ENCODE measurements around the gene LDHD.

LDHD gene

GRCh38 chr16:75079346-75079926, 37.1 kb downstream of the LDHD start:
- no peak for DNase-seq

DNA sequence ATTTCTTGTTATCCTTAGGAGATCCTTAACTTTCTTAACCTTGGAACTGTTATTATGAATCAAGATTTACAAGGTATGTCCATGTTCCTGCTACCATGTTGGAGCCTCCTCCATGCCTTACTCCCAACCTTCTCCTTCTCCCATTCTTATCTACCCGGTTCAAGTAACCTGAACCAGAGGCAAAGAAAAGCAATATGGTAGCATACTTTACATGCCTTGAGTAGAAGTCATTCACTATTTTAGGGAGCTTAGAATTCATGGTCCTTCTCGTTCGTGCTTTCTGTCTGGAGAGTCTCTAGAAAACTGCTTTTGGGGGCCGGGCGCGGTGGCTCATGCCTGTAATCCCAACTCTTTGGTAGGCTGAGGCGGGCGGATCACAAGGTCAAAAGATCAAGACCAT, 37.7 kb downstream of the LDHD start:
- DNase-seq, result no peak

DNA sequence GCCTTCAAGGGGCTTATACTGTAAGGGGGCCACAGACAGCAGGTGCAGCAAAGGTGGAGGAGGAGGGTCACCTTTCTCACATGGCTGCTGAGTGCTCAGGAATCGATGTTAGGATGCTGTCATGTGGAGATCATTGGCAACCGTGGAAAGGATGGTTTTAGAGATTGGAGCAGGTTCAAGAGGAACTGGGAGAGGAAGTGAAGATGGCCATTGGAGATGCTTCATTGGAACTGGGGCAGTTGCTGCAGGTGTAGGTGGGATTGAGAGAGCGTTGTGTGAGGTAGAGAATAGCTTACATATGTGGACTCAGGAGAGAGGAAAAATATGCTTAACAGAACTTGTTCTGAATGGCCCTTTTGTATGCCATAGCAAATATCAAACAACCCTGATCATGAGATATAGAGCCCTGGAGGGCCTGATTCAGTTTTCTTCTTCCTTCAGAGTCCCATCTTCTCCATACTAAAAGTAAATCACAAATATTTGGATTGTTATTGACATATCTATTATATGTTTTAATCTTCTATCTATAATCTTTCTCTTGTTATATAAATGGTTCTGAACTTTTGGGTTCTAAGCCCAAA, 40.8 kb downstream of the LDHD start:
- no peak for DNase-seq

- no peak for DNase-seq
Observed at GRCh38 chr16:75074920-75075687, 41.5 kb downstream of the LDHD start.

GRCh38 chr16:75074304-75074793, 42.2 kb downstream of the LDHD start:
- no peak for DNase-seq

DNA sequence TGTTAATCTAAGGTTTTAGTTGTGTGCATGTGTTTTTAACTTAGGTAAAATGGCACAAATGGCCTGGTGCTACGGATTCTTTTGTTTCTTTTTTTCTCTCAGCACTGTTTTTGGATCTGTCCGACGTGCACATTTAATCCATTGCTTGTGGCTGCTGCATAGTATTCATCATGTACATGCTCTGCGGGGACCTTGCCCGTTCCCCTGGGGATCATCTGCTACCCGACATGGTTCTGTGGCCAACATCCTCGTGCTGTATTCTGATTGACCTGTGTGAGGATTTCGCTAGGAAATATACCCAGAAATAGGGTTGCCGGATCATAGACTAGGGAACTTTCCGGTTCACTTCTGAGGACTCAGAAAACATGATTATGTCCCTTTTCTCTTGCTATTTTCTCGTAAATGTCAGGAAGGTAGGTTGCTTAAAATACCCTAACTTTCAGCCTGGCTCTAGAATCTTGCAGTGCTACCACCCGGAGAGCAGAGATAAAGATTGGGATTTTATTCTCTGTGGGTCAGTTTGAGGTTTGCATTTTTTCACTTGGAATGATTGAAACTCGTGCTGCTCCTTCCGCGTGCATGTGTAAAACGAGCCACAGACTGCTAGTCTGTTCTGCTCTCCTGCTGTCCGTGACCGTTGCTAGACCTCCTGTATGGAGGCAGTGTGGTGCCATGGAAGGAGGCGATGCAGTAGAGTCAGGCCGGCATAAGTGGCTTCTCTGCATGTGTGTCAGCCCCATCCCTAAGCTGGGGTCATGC, 42.9 kb downstream of the LDHD start:
- DNase-seq, result no peak

DNA sequence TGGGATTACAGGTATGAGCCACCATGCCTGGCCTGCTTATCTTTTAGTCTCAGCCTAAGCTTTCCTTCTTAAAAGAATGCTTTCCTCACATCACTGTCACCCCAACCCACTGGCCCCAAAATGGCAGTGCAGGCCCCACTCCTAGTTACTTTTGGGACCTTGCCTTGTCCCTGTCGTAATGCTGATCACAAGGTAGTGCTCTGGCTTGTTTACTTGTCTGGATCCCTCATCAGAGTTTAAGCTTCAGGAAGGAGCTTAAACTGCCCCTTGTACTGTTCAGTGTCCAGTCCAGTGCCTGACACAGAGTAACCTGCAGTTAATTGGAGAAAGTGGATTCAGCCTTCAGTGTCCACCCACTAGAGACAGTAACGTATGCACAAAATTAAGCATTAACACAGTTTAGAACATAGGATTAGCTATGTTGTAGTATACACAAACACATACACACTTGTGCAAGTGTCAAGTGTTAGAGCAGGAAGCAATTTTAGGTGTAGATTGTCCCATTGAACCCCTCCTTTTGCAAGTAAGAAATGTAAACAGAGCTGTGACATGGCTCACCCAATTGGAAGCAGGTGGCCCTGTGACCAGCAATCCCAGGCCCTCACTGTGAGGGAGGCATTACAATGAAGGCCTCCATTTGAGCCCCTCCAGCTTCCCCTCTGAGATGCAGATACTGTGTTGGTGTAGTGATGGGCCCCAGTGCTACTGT, 44.2 kb downstream of the LDHD start:
- DNase-seq, result no peak

GRCh38 chr16:75071621-75072020, 45.0 kb downstream of the LDHD start:
- no peak for DNase-seq

DNA sequence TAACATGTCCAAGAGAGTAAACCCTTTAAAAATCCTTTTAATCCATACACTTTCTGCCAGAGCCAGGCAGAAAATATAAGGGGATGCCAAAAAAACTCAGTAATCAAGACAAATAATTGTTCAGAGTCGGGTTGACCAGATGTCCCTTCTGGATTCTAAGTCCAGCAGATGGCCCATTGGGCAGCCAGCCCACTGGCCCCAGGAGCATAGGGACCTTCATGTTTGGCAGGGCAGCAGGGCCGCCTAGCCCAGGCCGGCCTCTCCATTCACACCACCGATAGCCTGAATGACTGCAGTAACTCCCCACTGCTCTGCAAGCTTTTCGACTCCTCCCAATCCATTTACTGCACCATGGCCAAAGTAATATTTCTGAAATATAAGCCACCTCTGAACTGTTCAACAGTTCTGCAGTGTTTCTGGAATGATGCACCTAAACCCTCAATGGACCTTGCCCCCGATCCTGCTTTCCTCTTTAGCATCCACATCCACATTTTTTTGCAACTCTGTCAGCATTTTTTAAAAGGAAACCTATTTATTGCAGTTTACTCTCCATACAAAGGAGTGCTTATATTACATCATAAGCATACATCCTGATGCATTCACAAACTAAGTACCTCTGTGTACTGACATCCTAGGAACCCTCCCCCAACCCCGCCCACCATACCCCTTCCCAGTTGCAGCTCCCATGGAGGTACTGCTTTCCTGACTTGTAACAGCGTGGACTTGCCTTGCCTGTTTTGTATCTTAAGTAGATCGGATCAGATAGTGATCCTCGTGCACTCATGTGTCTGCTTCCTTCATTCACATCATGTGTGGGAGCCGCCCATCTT, 46.4 kb downstream of the LDHD start:
- no peak for DNase-seq

DNA sequence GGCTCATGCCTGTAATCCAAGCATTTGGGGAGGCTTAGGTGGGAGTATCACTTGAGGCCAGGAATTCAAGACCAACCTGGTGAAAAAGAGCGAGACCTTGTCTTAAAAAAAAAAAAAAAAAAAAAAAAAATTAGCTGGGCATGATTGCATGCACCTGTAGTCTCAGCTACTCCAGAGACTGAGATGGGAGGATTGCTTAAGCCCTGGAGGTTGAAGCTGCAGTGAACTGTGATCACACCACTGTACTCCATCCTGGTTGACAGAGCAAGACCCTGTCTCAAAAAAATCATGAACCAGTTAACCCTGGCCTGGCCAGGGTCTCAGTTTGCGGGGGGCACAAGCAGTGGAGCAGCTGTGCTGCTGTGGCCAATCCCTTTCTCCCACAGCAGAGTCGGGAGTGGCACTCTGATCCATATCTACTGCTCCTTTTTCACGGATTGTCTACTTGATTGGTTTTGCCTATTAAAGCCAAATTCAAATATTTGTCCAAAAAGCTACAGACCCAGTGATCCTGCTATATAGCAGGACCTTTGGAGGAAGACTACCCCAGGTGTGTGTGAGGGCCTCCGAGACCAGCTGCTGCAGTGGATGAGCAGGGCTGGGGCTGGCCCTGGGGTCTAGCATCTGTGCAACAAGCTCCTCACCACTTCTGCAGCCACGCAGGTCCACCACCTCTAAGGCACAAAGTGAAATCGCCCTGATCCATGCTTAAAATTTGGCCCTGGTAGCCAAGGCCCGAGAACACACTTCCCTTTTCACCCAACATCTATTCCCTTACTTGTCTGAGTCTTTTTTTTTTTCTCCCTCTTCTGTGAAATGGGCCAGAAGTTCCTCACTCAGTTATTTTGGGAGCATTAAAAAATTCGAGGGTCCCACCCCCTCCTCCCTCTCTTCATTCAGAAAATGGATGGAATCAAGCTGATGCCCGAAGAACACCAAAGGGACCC, 48.2 kb downstream of the LDHD start:
- DNase-seq, result no peak

GRCh38 chr16:75066861-75067447, 49.6 kb downstream of the LDHD start:
- no peak for DNase-seq

DNA sequence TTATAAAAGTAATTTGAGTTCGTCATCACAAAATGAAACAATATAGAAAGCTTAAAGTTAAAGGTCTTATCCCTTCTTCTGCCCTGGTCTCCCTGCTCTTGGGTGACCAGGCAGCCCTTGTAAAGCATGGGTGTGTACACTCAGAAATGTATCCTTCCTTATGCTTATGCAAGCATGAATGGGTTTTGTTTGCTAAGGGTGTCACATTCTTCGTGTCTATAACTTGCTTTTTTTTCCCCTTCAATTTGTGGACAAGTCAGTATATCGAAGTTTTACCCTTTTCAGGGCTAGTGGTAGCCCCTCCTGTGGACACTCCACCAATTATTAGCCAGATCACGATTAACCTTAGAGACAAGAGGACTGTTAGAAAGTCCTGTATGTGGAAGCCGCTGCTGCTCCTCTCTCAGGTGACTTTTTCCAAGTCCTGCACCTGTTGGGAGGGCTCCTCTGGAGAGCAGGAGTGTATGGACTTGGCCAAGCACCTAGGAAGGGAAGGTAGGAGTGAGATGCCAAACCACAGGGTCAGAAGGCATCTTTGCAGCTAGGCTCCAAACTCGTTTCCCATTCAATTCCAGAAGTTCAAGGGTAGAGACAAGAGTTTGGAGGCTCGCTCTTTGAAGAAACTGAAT, 50.9 kb downstream of the LDHD start:
- DNase-seq, result no peak

DNA sequence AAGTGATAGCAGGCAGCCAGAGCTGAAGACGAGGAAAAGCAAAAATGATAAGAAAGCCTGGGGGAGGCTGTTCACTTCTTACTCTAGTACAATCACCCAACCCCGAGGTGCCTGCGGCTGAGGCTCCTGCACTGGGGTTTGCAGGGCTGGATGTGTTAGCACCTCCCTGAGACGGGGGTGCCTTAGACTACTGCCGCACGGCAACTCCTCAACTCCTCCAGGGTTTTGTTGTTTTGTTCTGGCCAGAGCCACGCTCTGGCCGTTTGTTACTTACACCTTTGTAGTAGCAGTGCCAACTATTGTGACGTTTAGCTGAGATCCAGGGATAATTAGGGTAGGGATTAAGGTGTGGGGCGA, 51.5 kb downstream of the LDHD start:
- no peak for DNase-seq

DNA sequence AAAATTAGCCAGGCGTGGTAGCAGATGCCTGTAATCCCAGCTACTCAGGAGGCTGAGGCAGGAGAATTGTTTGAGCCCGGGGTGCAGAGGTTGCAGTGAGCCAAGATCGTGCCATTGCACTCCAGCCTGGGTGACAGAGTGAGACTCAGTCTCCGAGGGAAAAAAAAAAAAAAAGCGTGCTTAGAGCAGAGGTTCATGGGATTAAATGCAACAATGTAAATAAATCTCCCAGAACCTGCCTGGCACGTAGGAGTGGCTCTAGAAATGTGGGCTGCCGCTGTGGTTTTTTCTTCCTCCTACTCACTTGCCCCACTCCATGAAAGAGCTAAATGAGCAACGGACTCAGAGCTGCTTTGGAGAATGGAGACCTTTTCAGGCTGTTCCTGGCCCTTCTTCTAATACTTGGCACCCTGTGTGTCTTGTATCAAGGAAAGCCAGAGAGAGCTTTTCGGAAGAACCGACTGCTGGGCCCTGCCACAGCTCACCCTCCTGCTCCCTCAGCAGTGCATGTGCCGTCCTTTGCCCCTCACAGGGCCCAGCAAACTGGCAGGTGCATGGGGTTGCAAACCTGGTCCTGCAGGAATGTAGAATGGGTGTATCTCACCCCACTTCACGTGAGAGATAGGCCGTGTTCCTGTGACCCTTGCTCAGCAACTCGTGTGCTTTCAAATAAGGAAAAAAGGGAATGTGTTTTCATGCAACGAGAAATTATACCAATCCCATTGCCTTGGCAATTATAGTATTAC, 52.0 kb downstream of the LDHD start:
- no peak for DNase-seq

- DNase-seq, result no peak
Observed at GRCh38 chr16:75063549-75064088, 53.0 kb downstream of the LDHD start.

DNA sequence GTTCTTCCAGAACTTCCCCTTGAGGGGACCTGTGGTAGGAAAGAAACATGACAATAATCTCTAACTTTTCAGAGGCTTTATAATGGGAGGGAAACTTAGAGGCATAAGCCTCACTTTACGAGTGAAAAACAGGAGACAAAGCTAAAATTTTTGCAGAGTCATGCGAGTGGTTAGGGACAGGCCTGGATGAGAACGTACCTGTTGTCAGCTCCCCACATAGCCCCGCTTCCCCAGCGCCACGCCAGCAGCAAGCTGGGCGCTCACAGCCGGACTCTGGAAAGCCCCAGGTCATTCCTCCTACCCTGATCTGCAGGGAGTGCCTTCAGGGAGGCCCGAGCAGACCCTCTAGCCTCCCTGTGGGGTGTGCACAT, 53.6 kb downstream of the LDHD start:
- no peak for DNase-seq

DNA sequence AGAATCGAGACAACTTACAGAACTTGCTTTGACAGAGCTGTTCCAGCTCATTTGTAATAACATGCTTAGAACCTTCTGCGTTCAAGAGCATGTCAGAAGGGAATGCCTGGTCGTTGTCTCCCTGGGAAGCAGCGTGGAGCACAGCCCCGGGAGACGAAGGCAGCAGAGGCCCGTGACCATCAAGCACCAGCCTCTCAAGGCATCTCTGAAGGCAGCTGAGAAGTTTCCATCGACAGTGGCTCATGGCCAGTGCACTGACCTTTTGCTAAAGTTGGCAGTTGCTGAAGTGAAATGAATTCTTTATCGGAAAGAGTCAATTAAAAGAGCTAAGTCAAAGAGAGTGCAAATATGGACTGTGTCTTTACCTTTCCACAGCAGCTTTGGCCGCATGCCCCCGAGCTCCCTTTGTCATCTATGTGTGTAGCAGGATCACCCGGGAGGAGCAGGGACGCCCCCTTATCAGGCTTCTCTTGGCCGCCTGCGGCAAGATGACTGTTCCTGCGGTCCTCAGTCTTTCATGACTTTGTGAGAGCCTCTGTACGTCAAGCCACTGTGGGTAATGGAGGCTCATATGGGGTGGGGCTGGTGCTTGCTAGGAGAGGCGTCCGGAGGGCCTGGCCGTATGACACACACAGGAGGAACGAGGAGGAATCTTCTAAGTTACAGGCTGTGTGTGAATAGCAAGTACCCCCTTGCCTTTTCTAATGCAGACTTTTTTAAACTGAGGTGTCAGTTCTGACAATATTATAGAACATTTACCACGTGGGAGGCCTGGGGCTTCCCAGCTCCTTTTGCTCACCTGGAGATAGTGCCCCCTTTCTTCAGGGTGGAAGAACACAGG, 54.2 kb downstream of the LDHD start:
- no peak for DNase-seq

All from NCI-H748 treated with DMSO at 0.1 percent for 48 hours (cell line).